K562 (cell line): ENCODE measurements around the gene TTLL8. TPM values are rescaled to one million over a fixed set of nuclear protein-coding genes. Genes with fewer than 3 reads are reported as not detected.

ENCODE experiments used
- ATAC-seq: fragments of 200-7000 bp; cut with Tn5 transposase; 3 replicates; pipeline ENCODE4 v1.9.1; 2020; ENCODE audit warnings: moderate library complexity
- BruUV-seq: library from RNA; stranded (reverse); fragments of 400-500 nt; replicated peaks from 2 replicates; lab custom pipeline; 2021; lab: Mats Ljungman, UMichigan
- CTCF ChIA-PET: fragments of 300-600 bp; formaldehyde crosslinking; extraction: SDS; loops from one replicate; lab custom pipeline; 2021; ENCODE audit warnings: low intra/inter-chr PET ratio; lab: Yijun Ruan, JAX
- POLR2A ChIA-PET: fragments of 300-600, 350-650 bp; sonication (Branson Sonifier 250); formaldehyde crosslinking; extraction: SDS; loops from one replicate; lab custom pipeline; 2021; ENCODE audit warnings: antibody characterized with exemption, inconsistent platforms; lab: Yijun Ruan, JAX
- DNase-seq, 4 experiments: peaks; one replicate each; pipeline versions ENCODE4 v3.0.0 to v3.0.0-alpha.2; 2011 to 2018; ENCODE audit warnings: low spot score in 3 of 4, mixed read lengths in 3 of 4; ENCODE audit errors: extremely low read depth in 1 of 4
- FAIRE-seq: peaks from 2 replicates; lab custom pipeline; 2011; peaks lifted over from hg19 to GRCh38; lab: Jason Lieb, UNC
- H2AFZ ChIP-seq: 2 replicates; pipeline ENCODE4 v1.6.0; 2011; ENCODE audit warnings: low read depth, low read length, control low read depth, inconsistent platforms
- H3K27ac ChIP-seq: fragments of 200-600 bp; 3 replicates; pipeline ENCODE4 v1.8.0; 2011; ENCODE audit warnings: low read depth, mild to moderate bottlenecking, control low read depth, inconsistent platforms, low read length, moderate library complexity, mixed read lengths; ENCODE audit errors: extremely low read depth
- H3K27me3 ChIP-seq, 2 experiments: fragments of 300-600 bp in 1 of 2; 2 replicates in 1 of 2; 3 replicates in 1 of 2; pipeline versions ENCODE4 v1.6.0 to v1.8.0; 2011; ENCODE audit warnings: inconsistent platforms in 2 of 2, low read length in 2 of 2, mild to moderate bottlenecking in 1 of 2, mixed read lengths in 1 of 2, moderate library complexity in 1 of 2; ENCODE audit not compliant: control insufficient read depth in 2 of 2, insufficient read depth in 2 of 2
- H3K36me3 ChIP-seq: fragments of 300-600 bp; 3 replicates; pipeline ENCODE4 v1.8.0; 2011; ENCODE audit warnings: mild to moderate bottlenecking, low read length, inconsistent platforms; ENCODE audit not compliant: control insufficient read depth, insufficient read depth
- H3K4me1 ChIP-seq, 2 experiments: fragments of 200-600 bp in 1 of 2; replicated peaks in 1 of 2; 2 replicates in 1 of 2; 3 replicates in 1 of 2; pipeline versions ENCODE4 v1.5.1 to v1.8.0; 2011; ENCODE audit warnings: inconsistent platforms in 2 of 2, low read length in 2 of 2, mild to moderate bottlenecking in 1 of 2, mixed read lengths in 1 of 2, moderate library complexity in 1 of 2; ENCODE audit not compliant: control insufficient read depth in 2 of 2, insufficient read depth in 2 of 2
- H3K4me2 ChIP-seq: 2 replicates; pipeline ENCODE4 v1.6.1; 2011; ENCODE audit warnings: low read length, control low read depth, inconsistent platforms, mixed read lengths; ENCODE audit not compliant: insufficient read depth
- H3K4me3 ChIP-seq: fragments of 200-600 bp; sonication (generic), shearing (Covaris generic); 2 replicates; pipeline ENCODE4 v1.5.1; 2016; ENCODE audit warnings: control low read depth, inconsistent platforms
- H3K79me2 ChIP-seq: fragments of 200-600 bp; 3 replicates; pipeline ENCODE4 v1.8.0; 2011; ENCODE audit warnings: low read length, inconsistent platforms; ENCODE audit not compliant: control insufficient read depth, insufficient read depth
- H3K9ac ChIP-seq, 2 experiments: 2 replicates each; pipeline versions ENCODE4 v1.6.0 to v1.6.1; 2011; ENCODE audit warnings: low read depth in 2 of 2, low read length in 2 of 2, control low read depth in 1 of 2, inconsistent platforms in 1 of 2, mild to moderate bottlenecking in 1 of 2, mixed read lengths in 1 of 2; ENCODE audit not compliant: insufficient read depth in 1 of 2
- H3K9me1 ChIP-seq: one replicate; pipeline ENCODE4 v1.6.0; 2011; ENCODE audit warnings: inconsistent platforms, mild to moderate bottlenecking, low read length, moderate library complexity; ENCODE audit not compliant: control insufficient read depth, insufficient read depth
- H3K9me3 ChIP-seq: replicated peaks from 2 replicates; pipeline ENCODE4 v1.5.1; 2011; ENCODE audit warnings: low read depth, low read length, inconsistent platforms; ENCODE audit not compliant: control insufficient read depth, insufficient read depth
- H4K20me1 ChIP-seq: replicated peaks from 2 replicates; pipeline ENCODE4 v1.6.1; 2011; ENCODE audit warnings: low read length, inconsistent platforms, mixed read lengths; ENCODE audit not compliant: control insufficient read depth, insufficient read depth
- EP400 ChIP-seq: fragments of 450-650 bp; IDR thresholded peaks from 2 replicates; pipeline ENCODE4 v1.6.1; 2017; ENCODE audit warnings: antibody characterized with exemption, mild to moderate bottlenecking, moderate library complexity
- FOXM1 ChIP-seq, 2 experiments: fragments of 450-650 bp in 1 of 2; sonication (generic) in 1 of 2; formaldehyde crosslinking in 1 of 2; IDR thresholded peaks; 2 replicates each; pipeline versions ENCODE4 v1.6.1 to v1.9.0; 2017 to 2022; ENCODE audit warnings: low read depth in 2 of 2, mild to moderate bottlenecking in 2 of 2, missing genetic modification reagents in 1 of 2, moderate library complexity in 1 of 2
- GABPB1 ChIP-seq: sonication (generic); formaldehyde crosslinking; IDR thresholded peaks from 2 replicates; pipeline ENCODE4 v1.8.0; 2022; ENCODE audit warnings: mild to moderate bottlenecking, missing genetic modification reagents
- HSF4 ChIP-seq: fragments of 250-450 bp; sonication (Bioruptor Pico); IDR thresholded peaks from 2 replicates; pipeline ENCODE4 v2.1.2; 2022; ENCODE audit warnings: mild to moderate bottlenecking, moderate library complexity, borderline replicate concordance
- KLF16 ChIP-seq: IDR thresholded peaks from 2 replicates; pipeline ENCODE4 v1.6.1; 2016; ENCODE audit warnings: antibody characterized with exemption
- MIER1 ChIP-seq: fragments of 450-650 bp; IDR thresholded peaks from 2 replicates; pipeline ENCODE4 v1.6.1; 2016; ENCODE audit warnings: antibody characterized with exemption, mild to moderate bottlenecking, low read depth
- NCOA2 ChIP-seq, 2 experiments: fragments of 450-650 bp; IDR thresholded peaks; 2 replicates each; pipeline ENCODE4 v1.6.1; 2018; ENCODE audit warnings: mild to moderate bottlenecking in 2 of 2, moderate library complexity in 1 of 2; ENCODE audit not compliant: partially characterized antibody in 2 of 2
- NFATC3 ChIP-seq: fragments of 450-650 bp; IDR thresholded peaks from 2 replicates; pipeline ENCODE4 v1.6.1; 2017; ENCODE audit warnings: mild to moderate bottlenecking
- NFXL1 ChIP-seq: fragments of 450-650 bp; formaldehyde crosslinking; IDR thresholded peaks from 2 replicates; pipeline ENCODE4 v1.4.0; 2021; ENCODE audit warnings: mild to moderate bottlenecking
- POLR2AphosphoS2 ChIP-seq: IDR thresholded peaks from 2 replicates; pipeline ENCODE4 v1.6.1; 2012; ENCODE audit warnings: low read length, improper control_type of control experiment
- RBM34 ChIP-seq: fragments of 200-400 bp; formaldehyde crosslinking; IDR thresholded peaks from 2 replicates; pipeline ENCODE4 v1.6.1; 2018; ENCODE audit warnings: low read length, borderline replicate concordance; ENCODE audit not compliant: insufficient read depth
- TRIM25 ChIP-seq: fragments of 450-650 bp; IDR thresholded peaks from 2 replicates; pipeline ENCODE4 v1.7.0; 2016; ENCODE audit warnings: borderline replicate concordance
- WHSC1 ChIP-seq: IDR thresholded peaks from one replicate; pipeline ENCODE4 v1.6.1; 2012; ENCODE audit warnings: low read length, control low read depth, inconsistent platforms
- ZBTB26 ChIP-seq: fragments of 450-650 bp; formaldehyde crosslinking; IDR thresholded peaks from 2 replicates; pipeline ENCODE4 v1.4.0; 2022; ENCODE audit warnings: missing genetic modification characterization
- ZNF12 ChIP-seq: sonication (generic); formaldehyde crosslinking; IDR thresholded peaks from 2 replicates; pipeline ENCODE4 v1.4.0; 2020; ENCODE audit warnings: mild to moderate bottlenecking, missing genetic modification reagents
- ZNF354B ChIP-seq: fragments of 250-450 bp; sonication (Bioruptor Pico); IDR thresholded peaks from 2 replicates; pipeline ENCODE4 v1.4.0; 2020
- ZNF764 ChIP-seq: fragments of 250-450 bp; sonication (Bioruptor Pico); IDR thresholded peaks from 2 replicates; pipeline ENCODE4 v1.4.0; 2020; ENCODE audit warnings: low read depth, mild to moderate bottlenecking, moderate library complexity
- ZNF77 ChIP-seq: fragments of 250-450 bp; sonication (Bioruptor Pico); IDR thresholded peaks from 2 replicates; pipeline ENCODE4 v1.5.0; 2020
- WGBS: fragments of 100-300 bp; shearing (Covaris generic); methylation state at CpG from one replicate; pipeline ENCODE4 v1.1.6; 2016; ENCODE audit warnings: low coverage, mixed read lengths; ENCODE audit not compliant: insufficient coverage; ENCODE audit errors: missing lambda C conversion rate; 5-methylcytosine and 5-hydroxymethylcytosine counted together
- in situ Hi-C: fragments of 300-500 bp; cut with MboI; formaldehyde crosslinking; loops from 4 replicates; pipeline ENCODE4 v1.15.0; 2018; ENCODE audit warnings: inconsistent platforms, mixed read lengths
- intact Hi-C: fragments of 100-400 bp; cut with micrococcal nuclease; formaldehyde crosslinking; loops from 2 replicates; pipeline ENCODE4 v1.14.2; 2022
- polyA plus RNA-seq, 8 experiments: library from polyadenylated mRNA; depleted of rRNA in 4 of 8; stranded (reverse) in 5 of 8; unstranded in 3 of 8; fragments of >200 nt; fragmentation: Nextera tagmentation in 2 of 8; fragmentation: Illumina TruSeq in 1 of 8; extraction: Ambion mirVana in 2 of 8; extraction: Trizol in 1 of 8; gene quantifications; 2 replicates each; pipeline versions ENCODE4 v1.2.1 to v1.2.3, GENCODE V29; 2011 to 2014; ENCODE audit warnings: inconsistent platforms in 1 of 8, missing spikeins in 1 of 8
- total RNA-seq, 7 experiments: library from RNA; depleted of rRNA in 6 of 7; stranded (reverse); fragments of >200 nt in 6 of 7; fragmentation: Illumina TruSeq in 2 of 7; extraction: Trizol in 2 of 7; gene quantifications; 2 replicates each; pipeline versions ENCODE4 v1.2.1 to v1.2.3, GENCODE V29; 2011 to 2021; ENCODE audit warnings: low replicate concordance in 1 of 7

Gene TTLL8
- total and polyA plus RNA-seq, 9 of the 15 experiments (the other 6 are each of a cell fraction or from before 2014, with no cell fraction given) = not detected

GRCh38 chr22:50107529-50107928 lies 49.4 kb upstream of the TTLL8 start:
- H3K4me1 ChIP-seq = peaks cover 18 to 24% of the 10 kb centered on the region in 2 experiments; a peak in 4 of 5 replicates
- H3K9me1 ChIP-seq = no peaks in the 10 kb centered on the region
- no peak for ATAC-seq
- intact Hi-C loops (no loop called here), in situ Hi-C loops (no loop called here)
- BruUV-seq = no TSS peak
- H3K36me3 ChIP-seq = no peaks in the 10 kb centered on the region
- FAIRE-seq = no peak
- no peaks in the 10 kb centered on the region for H3K9me3 ChIP-seq
- no peaks in the 10 kb centered on the region for H3K27me3 ChIP-seq
- H2AFZ ChIP-seq = no peak overlapping the region
- TF ChIP-seq NCOA2 (IDR thresholded peaks at IDR 0.05; ENCODE audit: partially characterized antibody in 2 of 2) (no peak), FOXM1 (IDR thresholded peaks at IDR 0.05; ENCODE audit: low read depth) (no peak), FOXM1 (CRISPR knock-in tag; IDR thresholded peaks at IDR 0.05; ENCODE audit: low read depth) (no peak), WHSC1 (no peak), EP400 (no peak), ZNF764 (CRISPR knock-in tag) (no peak), KLF16 (no peak), GABPB1 (no peak), ZBTB26 (CRISPR knock-in tag) (no peak), POLR2AphosphoS2 (no peak), ZNF354B (no peak), NFXL1 (CRISPR knock-in tag) (no peak), ZNF77 (CRISPR knock-in tag) (no peak), MIER1 (no peak), TRIM25 (no peak), HSF4 (no peak), NFATC3 (no peak), ZNF12 (CRISPR knock-in tag) (no peak), RBM34 (no peak)
- no peaks in the 10 kb centered on the region for H3K79me2 ChIP-seq
- POLR2A ChIA-PET = interaction anchor here (4.3 kb wide), 1 partner anchor 10 kb away, joined by 26 read pairs; no protein-coding TSS in a partner anchor
- no peaks in the 10 kb centered on the region for H4K20me1 ChIP-seq
- CTCF ChIA-PET = no interaction called here
- DNase-seq = no peak
- WGBS = 82% methylated on average over 5 of the region's 9 CpGs
- H3K27ac ChIP-seq = no peak overlapping the region
- H3K9ac ChIP-seq = no peak overlapping the region
- no peak overlapping the region for H3K4me3 ChIP-seq
- no peak overlapping the region for H3K4me2 ChIP-seq
